ENCODE data around the gene TKT. TPM values are rescaled to one million over a fixed set of nuclear protein-coding genes. Genes with fewer than 3 reads are reported as not detected.
A peak's percentile ranks its signal among the peaks of the same experiment; 100 is the strongest.

TKT gene
- total and polyA plus RNA-seq, 2 experiments from 2014 or later = 584 to 1,411 TPM

DNA sequence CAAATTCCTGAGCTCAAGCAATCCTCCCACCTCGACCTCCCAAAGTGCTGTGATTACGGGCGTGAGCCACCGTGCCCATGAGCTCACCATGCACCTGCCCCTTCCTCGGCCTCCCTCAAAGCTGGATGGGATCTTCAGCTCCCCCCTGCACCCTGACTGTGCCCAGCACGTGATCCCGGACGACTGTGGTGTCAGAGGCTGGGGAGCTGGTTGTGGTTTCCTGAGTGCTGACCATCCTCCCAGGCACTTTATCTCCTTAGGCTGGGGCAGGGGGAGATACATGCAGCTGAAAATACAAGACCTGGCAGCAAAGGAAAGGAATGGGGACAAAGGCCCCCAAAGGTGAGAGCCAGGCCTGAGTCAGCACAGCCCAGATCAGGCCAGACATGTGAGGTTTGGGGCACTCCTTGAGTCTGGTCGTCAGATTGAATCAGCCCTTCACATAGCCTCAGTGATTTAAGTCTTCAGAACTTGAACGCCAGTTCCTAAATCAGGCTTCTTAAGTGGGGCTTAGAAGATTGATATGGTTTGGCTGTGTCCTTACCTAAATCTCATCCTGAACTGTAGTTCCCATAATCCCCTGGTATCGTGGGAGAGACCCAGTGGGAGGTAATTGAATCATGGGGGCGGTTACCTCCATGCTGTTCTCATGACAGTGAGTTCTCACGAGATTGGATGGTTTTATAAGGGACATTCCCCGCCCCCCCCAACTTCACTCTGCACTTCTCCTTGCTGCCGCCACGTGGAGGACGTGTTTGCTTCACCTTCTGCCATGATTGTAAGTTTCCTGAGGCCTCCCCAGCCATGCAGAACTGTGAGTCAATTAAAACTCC, 59.0 kb downstream of the TKT start:
- Histone ChIP-seq H3K4me3 (no peak overlapping the region), H3K9me2 (ENCODE audit: insufficient read depth) (no peaks in the 10 kb centered on the region), H3K4me2 (no peak overlapping the region; the same call in 1 of the 2 replicates), H3K79me2 (replicated peaks; ENCODE audit: insufficient read depth) (no peaks in the 10 kb centered on the region), H4K20me1 (replicated peaks; ENCODE audit: insufficient read depth) (no peaks in the 10 kb centered on the region), H3K27ac (ENCODE audit: low read depth) (0 out of 2 replicates have a peak overlapping the region, but pooled peaks have one; percentile 3), H3K4me1 (ENCODE audit: insufficient read depth) (peaks cover 13% of the 10 kb centered on the region), H2AFZ (peak overlapping the region; percentile 1), H3K27me3 (ENCODE audit: insufficient read depth) (no peaks in the 10 kb centered on the region), H3K36me3 (ENCODE audit: insufficient read depth) (no peaks in the 10 kb centered on the region), H3F3A (replicated peaks; ENCODE audit: low read depth) (0 out of 2 replicates have a peak, but pooled peaks cover 5% of the 10 kb centered on the region)
- ATAC-seq = peak; percentile 8
- H3K27me3 Mint-ChIP-seq (ENCODE audit: insufficient read depth, low read depth, poor library complexity) = peaks cover 14% of the 10 kb centered on the region
- H3K4me1 Mint-ChIP-seq = peaks cover 31% of the 10 kb centered on the region
- peaks cover 5% of the 10 kb centered on the region; the same call in 1 of the 3 replicates for H3K9me3 Mint-ChIP-seq
- TF ChIP-seq, protein P1, sequence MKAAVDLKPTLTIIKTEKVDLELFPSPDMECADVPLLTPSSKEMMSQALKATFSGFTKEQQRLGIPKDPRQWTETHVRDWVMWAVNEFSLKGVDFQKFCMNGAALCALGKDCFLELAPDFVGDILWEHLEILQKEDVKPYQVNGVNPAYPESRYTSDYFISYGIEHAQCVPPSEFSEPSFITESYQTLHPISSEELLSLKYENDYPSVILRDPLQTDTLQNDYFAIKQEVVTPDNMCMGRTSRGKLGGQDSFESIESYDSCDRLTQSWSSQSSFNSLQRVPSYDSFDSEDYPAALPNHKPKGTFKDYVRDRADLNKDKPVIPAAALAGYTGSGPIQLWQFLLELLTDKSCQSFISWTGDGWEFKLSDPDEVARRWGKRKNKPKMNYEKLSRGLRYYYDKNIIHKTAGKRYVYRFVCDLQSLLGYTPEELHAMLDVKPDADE (IDR thresholded peaks at IDR 0.05) = no peak
- TF ChIP-seq, protein P2, sequence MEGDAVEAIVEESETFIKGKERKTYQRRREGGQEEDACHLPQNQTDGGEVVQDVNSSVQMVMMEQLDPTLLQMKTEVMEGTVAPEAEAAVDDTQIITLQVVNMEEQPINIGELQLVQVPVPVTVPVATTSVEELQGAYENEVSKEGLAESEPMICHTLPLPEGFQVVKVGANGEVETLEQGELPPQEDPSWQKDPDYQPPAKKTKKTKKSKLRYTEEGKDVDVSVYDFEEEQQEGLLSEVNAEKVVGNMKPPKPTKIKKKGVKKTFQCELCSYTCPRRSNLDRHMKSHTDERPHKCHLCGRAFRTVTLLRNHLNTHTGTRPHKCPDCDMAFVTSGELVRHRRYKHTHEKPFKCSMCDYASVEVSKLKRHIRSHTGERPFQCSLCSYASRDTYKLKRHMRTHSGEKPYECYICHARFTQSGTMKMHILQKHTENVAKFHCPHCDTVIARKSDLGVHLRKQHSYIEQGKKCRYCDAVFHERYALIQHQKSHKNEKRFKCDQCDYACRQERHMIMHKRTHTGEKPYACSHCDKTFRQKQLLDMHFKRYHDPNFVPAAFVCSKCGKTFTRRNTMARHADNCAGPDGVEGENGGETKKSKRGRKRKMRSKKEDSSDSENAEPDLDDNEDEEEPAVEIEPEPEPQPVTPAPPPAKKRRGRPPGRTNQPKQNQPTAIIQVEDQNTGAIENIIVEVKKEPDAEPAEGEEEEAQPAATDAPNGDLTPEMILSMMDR (conservative IDR thresholded peaks at IDR 0.05; ENCODE audit: low read depth in 2 of 2) = peak; percentile 25 to 51; a peak in 3 of 4 replicates
- TF ChIP-seq NANOG (IDR thresholded peaks at IDR 0.05; ENCODE audit: borderline replicate concordance) (no peak), STAT1 (IDR thresholded peaks at IDR 0.05; ENCODE audit: unreplicated experiment) (no peak), ZNF114 (CRISPR knock-in tag; IDR thresholded peaks at IDR 0.05) (no peak)
- TF ChIP-seq, protein P3, sequence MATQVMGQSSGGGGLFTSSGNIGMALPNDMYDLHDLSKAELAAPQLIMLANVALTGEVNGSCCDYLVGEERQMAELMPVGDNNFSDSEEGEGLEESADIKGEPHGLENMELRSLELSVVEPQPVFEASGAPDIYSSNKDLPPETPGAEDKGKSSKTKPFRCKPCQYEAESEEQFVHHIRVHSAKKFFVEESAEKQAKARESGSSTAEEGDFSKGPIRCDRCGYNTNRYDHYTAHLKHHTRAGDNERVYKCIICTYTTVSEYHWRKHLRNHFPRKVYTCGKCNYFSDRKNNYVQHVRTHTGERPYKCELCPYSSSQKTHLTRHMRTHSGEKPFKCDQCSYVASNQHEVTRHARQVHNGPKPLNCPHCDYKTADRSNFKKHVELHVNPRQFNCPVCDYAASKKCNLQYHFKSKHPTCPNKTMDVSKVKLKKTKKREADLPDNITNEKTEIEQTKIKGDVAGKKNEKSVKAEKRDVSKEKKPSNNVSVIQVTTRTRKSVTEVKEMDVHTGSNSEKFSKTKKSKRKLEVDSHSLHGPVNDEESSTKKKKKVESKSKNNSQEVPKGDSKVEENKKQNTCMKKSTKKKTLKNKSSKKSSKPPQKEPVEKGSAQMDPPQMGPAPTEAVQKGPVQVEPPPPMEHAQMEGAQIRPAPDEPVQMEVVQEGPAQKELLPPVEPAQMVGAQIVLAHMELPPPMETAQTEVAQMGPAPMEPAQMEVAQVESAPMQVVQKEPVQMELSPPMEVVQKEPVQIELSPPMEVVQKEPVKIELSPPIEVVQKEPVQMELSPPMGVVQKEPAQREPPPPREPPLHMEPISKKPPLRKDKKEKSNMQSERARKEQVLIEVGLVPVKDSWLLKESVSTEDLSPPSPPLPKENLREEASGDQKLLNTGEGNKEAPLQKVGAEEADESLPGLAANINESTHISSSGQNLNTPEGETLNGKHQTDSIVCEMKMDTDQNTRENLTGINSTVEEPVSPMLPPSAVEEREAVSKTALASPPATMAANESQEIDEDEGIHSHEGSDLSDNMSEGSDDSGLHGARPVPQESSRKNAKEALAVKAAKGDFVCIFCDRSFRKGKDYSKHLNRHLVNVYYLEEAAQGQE (IDR thresholded peaks at IDR 0.05; ENCODE audit: unreplicated experiment) = no peak
- peak overlapping the region; percentile 7; the same call in 1 of the 3 replicates for H3K4me3 Mint-ChIP-seq
- no peak overlapping the region; the same call in 1 of the 2 replicates for H3K27ac Mint-ChIP-seq
- H3K36me3 Mint-ChIP-seq (ENCODE audit: low read depth) = peaks cover 5% of the 10 kb centered on the region; the same call in 2 of the 3 replicates
- peak; percentile 81 for DNase-seq (ENCODE audit: low spot score)
